Fibroblast of villous mesenchyme (primary cell): ENCODE results near the gene UPK1A. TPM values are rescaled to one million over a fixed set of nuclear protein-coding genes. Genes with fewer than 3 reads are reported as not detected.

Experiments
- DNase-seq: peaks from one replicate; pipeline ENCODE4 v3.0.0-alpha.2; 2010; ENCODE audit warnings: low read depth
- H3K4me3 ChIP-seq: 2 replicates; pipeline ENCODE4 v1.5.1; 2011; ENCODE audit warnings: low read depth, mild to moderate bottlenecking, low read length
- total RNA-seq: library from RNA; depleted of rRNA; stranded (reverse); fragments of >200 nt; gene quantifications from 2 replicates; pipeline ENCODE4 v1.2.3, GENCODE V29; 2012
- TF ChIP-seq, protein P1 (sequence below): IDR thresholded peaks from 2 replicates; pipeline ENCODE4 v1.5.1; 2012; ENCODE audit warnings: low read depth, mild to moderate bottlenecking, low read length; ENCODE audit not compliant: insufficient read depth

Gene UPK1A
- total RNA-seq, 1 donor: not detected

DNA sequence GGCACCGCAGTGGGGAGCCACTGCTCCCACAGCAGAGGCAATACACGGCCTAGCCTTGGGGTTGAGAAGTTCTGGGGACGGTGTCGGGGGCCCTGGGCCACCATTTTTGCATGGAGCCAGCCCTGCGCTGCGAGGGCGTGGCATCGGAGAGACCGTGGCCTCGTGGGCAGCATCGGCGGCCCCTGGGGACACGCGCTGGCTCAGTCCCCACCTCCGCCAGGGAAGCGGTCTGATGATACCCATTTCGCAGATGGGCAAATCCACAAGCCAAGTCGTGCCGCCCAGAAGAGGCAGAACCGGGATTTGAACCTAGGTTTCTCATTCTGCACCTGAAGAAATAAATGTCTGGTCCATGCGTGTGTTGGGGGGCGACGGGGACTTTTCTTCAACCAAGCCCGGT lies 1.2 kb upstream of the UPK1A start:
- DNase-seq: no peak
- H3K4me3 ChIP-seq: no peak overlapping the region
- TF ChIP-seq, protein P1, sequence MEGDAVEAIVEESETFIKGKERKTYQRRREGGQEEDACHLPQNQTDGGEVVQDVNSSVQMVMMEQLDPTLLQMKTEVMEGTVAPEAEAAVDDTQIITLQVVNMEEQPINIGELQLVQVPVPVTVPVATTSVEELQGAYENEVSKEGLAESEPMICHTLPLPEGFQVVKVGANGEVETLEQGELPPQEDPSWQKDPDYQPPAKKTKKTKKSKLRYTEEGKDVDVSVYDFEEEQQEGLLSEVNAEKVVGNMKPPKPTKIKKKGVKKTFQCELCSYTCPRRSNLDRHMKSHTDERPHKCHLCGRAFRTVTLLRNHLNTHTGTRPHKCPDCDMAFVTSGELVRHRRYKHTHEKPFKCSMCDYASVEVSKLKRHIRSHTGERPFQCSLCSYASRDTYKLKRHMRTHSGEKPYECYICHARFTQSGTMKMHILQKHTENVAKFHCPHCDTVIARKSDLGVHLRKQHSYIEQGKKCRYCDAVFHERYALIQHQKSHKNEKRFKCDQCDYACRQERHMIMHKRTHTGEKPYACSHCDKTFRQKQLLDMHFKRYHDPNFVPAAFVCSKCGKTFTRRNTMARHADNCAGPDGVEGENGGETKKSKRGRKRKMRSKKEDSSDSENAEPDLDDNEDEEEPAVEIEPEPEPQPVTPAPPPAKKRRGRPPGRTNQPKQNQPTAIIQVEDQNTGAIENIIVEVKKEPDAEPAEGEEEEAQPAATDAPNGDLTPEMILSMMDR: no peak

DNA sequence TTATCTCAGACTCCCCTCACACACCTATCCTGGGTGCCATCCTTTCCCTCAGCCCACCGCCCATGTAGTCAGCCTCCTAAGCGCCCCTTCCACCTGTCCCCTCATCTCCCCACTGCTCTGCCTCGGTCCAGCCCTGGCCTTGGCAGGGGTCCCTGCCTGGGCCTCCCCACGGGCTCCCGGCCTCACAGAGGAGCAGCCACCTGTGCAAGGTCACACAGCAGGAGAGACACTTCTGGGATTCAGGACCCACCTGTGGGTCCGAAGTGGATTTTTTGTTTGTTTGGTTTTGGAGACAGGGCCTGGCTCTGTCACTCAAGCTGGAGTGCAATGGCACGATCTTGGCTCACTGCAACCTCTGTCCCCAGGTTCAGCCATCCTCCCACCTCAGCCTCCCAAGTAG lies 713 bp upstream of the UPK1A start:
- no peak overlapping the region for H3K4me3 ChIP-seq
- no peak for DNase-seq
- TF ChIP-seq, protein P1: no peak

DNA sequence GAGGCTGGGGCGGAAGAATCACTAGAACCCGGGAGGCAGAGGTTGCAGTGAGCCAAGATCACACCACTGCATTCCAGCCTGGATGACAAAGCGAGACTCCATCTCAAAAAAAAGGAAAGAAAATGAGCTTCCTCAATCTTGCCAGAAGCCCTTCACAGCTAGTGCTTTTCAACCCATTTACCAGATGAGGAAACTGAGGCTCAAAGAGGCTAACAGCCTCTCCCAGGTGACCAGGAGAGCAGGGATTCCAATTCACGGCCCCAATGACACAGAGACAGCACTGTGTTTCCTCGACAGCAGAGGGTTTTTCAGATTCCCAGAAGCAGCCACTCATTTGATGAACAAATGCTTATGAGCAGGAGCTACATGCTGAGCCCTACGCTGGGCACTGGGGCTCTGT lies 3.2 kb downstream of the UPK1A start:
- TF ChIP-seq, protein P1: no peak
- no peak for DNase-seq
- no peak overlapping the region for H3K4me3 ChIP-seq

DNA sequence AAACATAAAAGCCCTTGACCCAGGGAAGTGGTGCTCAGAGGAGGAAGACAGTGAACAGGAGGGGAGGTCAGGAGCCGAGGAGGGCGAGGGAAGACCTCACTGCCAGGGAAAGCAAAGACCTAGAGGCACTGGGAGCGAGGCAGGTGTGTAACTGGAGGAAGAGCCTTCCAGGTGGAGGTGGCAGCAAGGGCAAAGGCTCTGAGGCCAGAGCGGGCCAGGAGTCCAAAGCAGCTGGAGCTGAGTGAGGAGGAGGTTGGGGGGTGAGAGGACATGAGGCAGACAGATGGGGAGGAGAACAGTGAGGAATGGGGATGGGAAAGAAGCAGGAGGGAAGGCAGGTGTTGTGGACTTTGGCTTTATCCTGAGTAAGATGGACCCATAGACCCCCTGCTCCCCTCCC lies 3.7 kb downstream of the UPK1A start:
- no peak for DNase-seq
- no peak overlapping the region for H3K4me3 ChIP-seq
- TF ChIP-seq, protein P1: no peak

DNA sequence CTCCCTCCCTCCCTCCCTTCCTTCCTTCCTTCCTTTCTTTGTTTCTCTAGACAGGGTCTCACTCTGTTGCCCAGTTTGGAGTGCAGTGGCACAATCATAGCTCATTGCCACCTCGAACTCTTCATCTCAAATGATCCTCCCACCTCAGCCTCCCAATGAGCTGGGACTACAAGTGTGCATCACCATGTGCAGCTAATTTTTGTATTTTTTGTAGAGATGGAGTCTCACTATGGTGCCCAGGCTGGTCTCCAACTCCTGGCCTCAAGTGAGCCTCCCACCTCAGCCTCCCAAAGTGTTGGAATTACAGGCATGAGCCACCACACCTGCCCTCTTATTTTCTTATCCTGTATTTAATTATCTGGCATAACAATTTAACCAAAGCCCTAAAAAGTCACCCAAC lies 4.4 kb downstream of the UPK1A start:
- TF ChIP-seq, protein P1: no peak
- H3K4me3 ChIP-seq: no peak overlapping the region
- DNase-seq: no peak

DNA sequence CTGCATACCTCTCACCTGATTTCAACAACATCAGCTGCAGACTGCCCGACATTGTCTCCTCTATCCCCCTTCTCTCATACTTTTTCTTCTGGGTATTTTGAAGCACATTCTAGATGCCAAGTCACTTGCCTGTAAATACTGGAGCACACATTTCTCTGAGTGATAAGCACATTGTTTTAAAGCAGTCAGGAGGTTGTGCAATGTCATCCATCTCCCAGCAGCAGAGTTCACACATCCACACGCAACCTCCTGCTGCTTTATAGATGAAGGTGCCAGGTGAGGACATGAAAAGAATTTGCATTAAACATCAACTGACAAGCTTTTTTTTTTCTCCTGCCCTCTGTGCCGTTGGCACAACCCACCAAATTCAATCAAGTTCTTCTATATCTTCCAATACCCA lies 5.5 kb downstream of the UPK1A start:
- H3K4me3 ChIP-seq: no peak overlapping the region
- TF ChIP-seq, protein P1: no peak
- peak; percentile 2 for DNase-seq

DNA sequence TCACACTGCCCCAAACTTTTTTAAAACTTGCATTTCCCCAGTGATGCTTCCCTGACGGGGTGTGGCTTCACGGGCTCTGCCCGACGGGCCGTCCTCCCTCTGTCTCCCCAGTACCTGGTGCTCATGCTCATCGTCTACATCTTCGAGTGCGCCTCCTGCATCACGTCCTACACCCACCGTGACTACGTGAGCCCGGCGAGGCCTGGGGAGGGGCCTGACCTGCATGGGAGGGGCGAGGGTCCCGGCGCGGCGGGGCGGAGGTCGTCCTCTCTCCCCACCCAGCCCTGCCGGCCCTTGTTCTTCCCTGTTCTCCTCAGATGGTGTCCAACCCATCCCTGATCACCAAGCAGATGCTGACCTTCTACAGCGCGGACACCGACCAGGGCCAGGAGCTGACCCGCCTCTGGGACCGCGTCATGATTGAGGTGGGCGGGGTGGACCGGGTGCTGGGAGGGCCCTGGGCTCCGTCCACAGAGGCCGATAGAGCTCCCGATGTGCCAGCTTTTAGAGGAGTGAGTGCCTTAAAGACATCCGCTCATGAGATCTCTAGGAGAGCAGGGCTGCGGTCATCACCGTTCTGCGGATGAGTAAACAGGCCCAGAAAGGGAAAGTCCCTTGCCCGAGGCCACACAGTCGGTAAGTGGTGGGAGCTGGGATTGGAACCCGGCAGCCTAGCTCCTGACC lies 6.9 kb downstream of the UPK1A start:
- TF ChIP-seq, protein P1: no peak
- H3K4me3 ChIP-seq: peak overlapping the region; percentile 58
- peak; percentile 57 for DNase-seq
